ENCODE data around the gene SEMA4C.

DNA sequence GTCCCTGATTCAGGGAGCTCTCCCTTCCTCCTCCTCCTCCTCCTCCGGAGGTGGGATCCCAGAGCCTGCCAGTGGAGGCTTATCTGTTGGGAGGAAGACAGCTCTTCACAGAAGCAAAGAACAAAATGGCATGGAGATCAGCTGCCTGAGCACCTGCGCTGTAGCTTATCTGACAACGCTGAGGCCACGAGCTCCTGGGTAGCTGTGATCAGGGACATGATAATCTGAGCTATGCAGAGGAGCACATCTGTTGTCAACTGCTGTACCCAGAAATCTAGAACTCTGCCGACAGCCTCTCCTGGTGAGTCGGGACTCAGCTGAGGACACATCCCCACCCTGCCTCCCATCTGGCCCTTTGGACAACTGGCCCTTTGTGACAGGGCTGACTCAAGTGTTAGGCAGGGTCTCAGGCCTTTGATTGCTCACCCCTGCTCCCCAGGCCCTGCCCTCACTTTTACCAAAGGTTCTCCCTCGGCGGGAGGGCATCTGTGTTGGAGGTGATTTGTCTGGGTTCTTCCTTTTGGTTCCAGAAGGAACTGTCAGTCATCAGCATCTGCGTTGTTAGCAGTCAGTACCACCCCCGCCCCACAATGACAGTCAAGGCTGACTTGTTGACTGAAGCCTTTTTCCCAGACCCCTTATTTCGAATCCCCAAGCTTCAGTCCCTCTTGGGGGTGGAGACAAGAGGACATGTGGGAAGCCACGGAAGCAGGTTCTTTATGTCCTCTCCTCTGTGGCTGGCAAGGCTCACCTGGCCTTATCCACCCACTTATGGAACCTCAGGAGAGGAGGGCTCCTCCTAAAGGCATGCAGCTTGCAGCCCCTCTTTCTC is 59.7 kb downstream of the SEMA4C start:
- TF ChIP-seq, protein P1, sequence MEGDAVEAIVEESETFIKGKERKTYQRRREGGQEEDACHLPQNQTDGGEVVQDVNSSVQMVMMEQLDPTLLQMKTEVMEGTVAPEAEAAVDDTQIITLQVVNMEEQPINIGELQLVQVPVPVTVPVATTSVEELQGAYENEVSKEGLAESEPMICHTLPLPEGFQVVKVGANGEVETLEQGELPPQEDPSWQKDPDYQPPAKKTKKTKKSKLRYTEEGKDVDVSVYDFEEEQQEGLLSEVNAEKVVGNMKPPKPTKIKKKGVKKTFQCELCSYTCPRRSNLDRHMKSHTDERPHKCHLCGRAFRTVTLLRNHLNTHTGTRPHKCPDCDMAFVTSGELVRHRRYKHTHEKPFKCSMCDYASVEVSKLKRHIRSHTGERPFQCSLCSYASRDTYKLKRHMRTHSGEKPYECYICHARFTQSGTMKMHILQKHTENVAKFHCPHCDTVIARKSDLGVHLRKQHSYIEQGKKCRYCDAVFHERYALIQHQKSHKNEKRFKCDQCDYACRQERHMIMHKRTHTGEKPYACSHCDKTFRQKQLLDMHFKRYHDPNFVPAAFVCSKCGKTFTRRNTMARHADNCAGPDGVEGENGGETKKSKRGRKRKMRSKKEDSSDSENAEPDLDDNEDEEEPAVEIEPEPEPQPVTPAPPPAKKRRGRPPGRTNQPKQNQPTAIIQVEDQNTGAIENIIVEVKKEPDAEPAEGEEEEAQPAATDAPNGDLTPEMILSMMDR (optimal IDR thresholded peaks at IDR 0.05 in 1 of 3, IDR thresholded peaks at IDR 0.05 in 1 of 3, conservative IDR thresholded peaks at IDR 0.05 in 1 of 3; ENCODE audit: extremely low read depth in 1 of 3, insufficient read depth in 2 of 3, low read length in 3 of 3), result no peak
- TF ChIP-seq EZH2 (IDR thresholded peaks at IDR 0.05; ENCODE audit: low read length), result no peak
